Mucosa of rectum (tissue), 2 donors: ENCODE measurements around the gene PDE4D.

Experiments
- H3K27ac ChIP-seq, 2 donors: one replicate each; pipeline ENCODE4 v1.7.0; 2013; ENCODE audit warnings: inconsistent platforms in 2 of 2, low read depth in 2 of 2, low read length in 2 of 2
- H3K27me3 ChIP-seq, 2 donors: one replicate each; pipeline ENCODE4 v1.7.0; 2013; ENCODE audit warnings: low read length in 2 of 2; ENCODE audit not compliant: control insufficient read depth in 2 of 2, insufficient read depth in 2 of 2
- H3K36me3 ChIP-seq, 2 donors: one replicate each; pipeline ENCODE4 v1.7.0; 2013; ENCODE audit warnings: low read length in 2 of 2; ENCODE audit not compliant: control insufficient read depth in 2 of 2, insufficient read depth in 2 of 2
- H3K4me1 ChIP-seq, 2 donors: one replicate each; pipeline ENCODE4 v1.7.0; 2013; ENCODE audit warnings: low read length in 2 of 2, mild to moderate bottlenecking in 1 of 2; ENCODE audit not compliant: control insufficient read depth in 2 of 2, insufficient read depth in 2 of 2
- H3K4me3 ChIP-seq, 2 donors: one replicate each; pipeline ENCODE4 v1.7.0; 2013; ENCODE audit warnings: low read length in 2 of 2
- H3K9ac ChIP-seq, 2 donors: one replicate each; pipeline ENCODE4 v1.7.0; 2013; ENCODE audit warnings: low read length in 2 of 2, low read depth in 1 of 2, mild to moderate bottlenecking in 1 of 2
- H3K9me3 ChIP-seq, 2 donors: one replicate each; pipeline ENCODE4 v1.7.0; 2013; ENCODE audit warnings: low read length in 2 of 2; ENCODE audit not compliant: control insufficient read depth in 2 of 2
- donor health status: healthy.
- donor health status: Normal muscosa, but diverticular disease.

The PDE4D gene

GRCh38 chr5:59218424-59219045 is 675.0 kb downstream of the PDE4D start:
- H3K9me3 ChIP-seq: no peaks in the 10 kb centered on the region
- H3K4me1 ChIP-seq: peaks cover 16% of the 10 kb centered on the region in 2 donors
- no peak overlapping the region for H3K9ac ChIP-seq
- no peaks in the 10 kb centered on the region for H3K27me3 ChIP-seq
- no peak overlapping the region for H3K27ac ChIP-seq
- H3K36me3 ChIP-seq: peaks cover 0 to 7% of the 10 kb centered on the region in 2 donors
- H3K4me3 ChIP-seq: no peak overlapping the region

- Histone ChIP-seq H3K9me3 (no peaks in the 10 kb centered on the region), H3K9ac (no peak overlapping the region), H3K36me3 (peaks cover 0 to 7% of the 10 kb centered on the region in 2 donors), H3K27me3 (no peaks in the 10 kb centered on the region), H3K27ac (peak overlapping the region; percentile 4 to 6), H3K4me1 (peaks cover 6 to 11% of the 10 kb centered on the region in 2 donors), H3K4me3 (peak overlapping the region in 1 of 2 donors; percentile 4)
Measured at GRCh38 chr5:59216841-59217240, 676.7 kb downstream of the PDE4D start.

GRCh38 chr5:59212596-59212995 is 680.9 kb downstream of the PDE4D start:
- Histone ChIP-seq H3K27ac (no peak overlapping the region), H3K27me3 (no peaks in the 10 kb centered on the region), H3K4me1 (peaks cover 4 to 8% of the 10 kb centered on the region in 2 donors), H3K9ac (no peak overlapping the region), H3K4me3 (no peak overlapping the region), H3K9me3 (no peaks in the 10 kb centered on the region), H3K36me3 (peaks cover 4 to 7% of the 10 kb centered on the region in 2 donors)

DNA sequence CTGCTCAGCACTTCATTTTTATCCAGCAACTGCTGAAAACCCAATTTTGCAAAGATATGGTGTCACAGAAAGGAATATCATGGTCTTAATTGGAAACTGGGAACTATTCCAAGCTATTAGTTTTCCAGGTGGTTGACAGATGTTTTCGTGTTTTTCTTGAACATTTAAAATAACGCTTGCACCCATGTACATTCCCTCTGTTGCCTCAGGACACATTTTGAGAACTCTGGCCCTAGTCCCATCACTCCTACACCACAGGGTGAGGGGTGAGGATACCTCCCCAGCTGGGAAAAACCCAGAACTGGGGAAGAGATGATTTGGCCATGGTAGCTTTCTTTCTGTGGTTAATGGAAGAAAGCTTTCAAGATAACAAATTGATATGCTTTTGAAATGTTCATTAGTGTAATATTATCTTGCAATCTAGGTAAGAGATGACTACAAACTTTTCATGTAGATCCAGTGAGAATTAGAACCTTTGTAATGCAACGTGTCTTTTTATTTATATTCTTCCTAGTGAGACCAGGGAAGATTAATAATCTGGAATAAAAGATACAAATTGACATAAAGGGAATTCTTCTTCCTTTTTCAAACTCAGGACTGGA is 683.7 kb downstream of the PDE4D start:
- Histone ChIP-seq H3K27ac (no peak overlapping the region), H3K9ac (no peak overlapping the region), H3K27me3 (no peaks in the 10 kb centered on the region), H3K36me3 (peaks cover 2 to 4% of the 10 kb centered on the region in 2 donors), H3K4me1 (peaks cover 0 to 15% of the 10 kb centered on the region in 2 donors), H3K9me3 (no peaks in the 10 kb centered on the region), H3K4me3 (no peak overlapping the region)

- H3K9ac ChIP-seq: no peak overlapping the region
- H3K27ac ChIP-seq: no peak overlapping the region
- no peaks in the 10 kb centered on the region for H3K27me3 ChIP-seq
- H3K36me3 ChIP-seq: peaks cover 0 to 4% of the 10 kb centered on the region in 2 donors
- H3K9me3 ChIP-seq: no peaks in the 10 kb centered on the region
- H3K4me1 ChIP-seq: peaks cover 0 to 12% of the 10 kb centered on the region in 2 donors
- H3K4me3 ChIP-seq: no peak overlapping the region
Measured at GRCh38 chr5:59208474-59208873, 685.1 kb downstream of the PDE4D start.

- no peaks in the 10 kb centered on the region for H3K27me3 ChIP-seq
- peaks cover 0 to 11% of the 10 kb centered on the region in 2 donors for H3K4me1 ChIP-seq
- no peak overlapping the region for H3K27ac ChIP-seq
- H3K4me3 ChIP-seq: no peak overlapping the region
- H3K9ac ChIP-seq: no peak overlapping the region
- peaks cover 0 to 4% of the 10 kb centered on the region in 2 donors for H3K36me3 ChIP-seq
- H3K9me3 ChIP-seq: no peaks in the 10 kb centered on the region
Measured at GRCh38 chr5:59207401-59207800, 686.1 kb downstream of the PDE4D start.

GRCh38 chr5:59206132-59206581 is 687.4 kb downstream of the PDE4D start:
- no peaks in the 10 kb centered on the region for H3K9me3 ChIP-seq
- peaks cover 0 to 4% of the 10 kb centered on the region in 2 donors for H3K36me3 ChIP-seq
- H3K4me1 ChIP-seq: peaks cover 0 to 11% of the 10 kb centered on the region in 2 donors
- no peak overlapping the region for H3K4me3 ChIP-seq
- H3K27me3 ChIP-seq: no peaks in the 10 kb centered on the region
- no peak overlapping the region for H3K9ac ChIP-seq
- H3K27ac ChIP-seq: no peak overlapping the region

DNA sequence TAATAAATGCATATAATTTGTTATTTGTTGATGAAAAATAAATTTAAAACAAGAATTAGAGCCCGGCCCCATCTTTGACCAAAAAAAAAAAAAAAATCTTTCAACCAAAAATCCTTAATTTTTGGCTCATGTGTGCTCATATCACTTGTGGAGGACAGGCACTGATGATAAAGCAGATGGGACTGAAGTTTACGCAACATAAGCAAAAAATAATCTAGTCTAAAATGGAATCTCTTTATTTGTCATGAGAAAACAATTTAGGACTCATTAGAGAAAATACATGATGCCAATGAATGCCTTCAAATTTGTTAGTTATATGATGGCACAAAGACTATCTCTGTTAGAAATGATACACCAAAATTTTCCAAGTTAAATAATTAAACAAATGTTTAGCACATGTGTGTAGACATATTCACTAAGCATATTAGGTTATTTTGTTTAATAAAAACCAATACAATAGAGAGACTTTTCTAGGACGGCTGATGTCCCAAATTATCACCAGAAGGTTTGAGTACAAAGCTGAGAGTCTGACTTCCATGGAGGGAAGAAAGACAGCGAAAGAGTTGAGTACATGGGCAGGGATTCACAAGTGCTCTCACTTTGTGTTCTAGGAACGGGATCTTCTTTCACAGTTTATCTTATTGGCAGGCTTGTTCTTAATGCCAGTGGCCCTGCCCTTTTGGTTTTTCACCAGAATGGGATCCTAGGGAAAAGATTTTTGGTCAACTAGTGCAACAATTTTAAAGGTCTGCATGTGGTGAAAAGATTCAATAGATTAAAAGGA is 689.2 kb downstream of the PDE4D start:
- H3K4me1 ChIP-seq: peaks cover 0 to 11% of the 10 kb centered on the region in 2 donors

DNA sequence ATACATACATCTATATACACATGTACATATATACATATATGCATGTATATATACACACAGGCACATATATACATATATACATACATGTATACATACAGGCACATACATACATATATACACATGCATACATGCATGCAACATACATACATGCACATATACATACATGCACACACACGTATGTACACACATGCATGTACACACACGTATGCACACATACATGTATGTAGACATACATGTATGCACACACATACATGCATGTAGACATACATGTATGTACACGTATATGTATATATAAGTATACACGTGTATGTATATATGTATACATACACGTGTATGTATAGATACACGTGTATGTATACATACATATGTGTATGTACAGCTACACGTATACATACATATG is 693.7 kb downstream of the PDE4D start:
- no peak overlapping the region for H3K4me3 ChIP-seq
- peaks cover 0 to 3% of the 10 kb centered on the region in 2 donors for H3K36me3 ChIP-seq

More for the DNA sequence above, 689.2 kb downstream of the PDE4D start:
- Histone ChIP-seq H3K27me3 (no peaks in the 10 kb centered on the region), H3K36me3 (no peaks in the 10 kb centered on the region), H3K9me3 (no peaks in the 10 kb centered on the region), H3K9ac (no peak overlapping the region), H3K27ac (no peak overlapping the region), H3K4me3 (no peak overlapping the region)

DNA sequence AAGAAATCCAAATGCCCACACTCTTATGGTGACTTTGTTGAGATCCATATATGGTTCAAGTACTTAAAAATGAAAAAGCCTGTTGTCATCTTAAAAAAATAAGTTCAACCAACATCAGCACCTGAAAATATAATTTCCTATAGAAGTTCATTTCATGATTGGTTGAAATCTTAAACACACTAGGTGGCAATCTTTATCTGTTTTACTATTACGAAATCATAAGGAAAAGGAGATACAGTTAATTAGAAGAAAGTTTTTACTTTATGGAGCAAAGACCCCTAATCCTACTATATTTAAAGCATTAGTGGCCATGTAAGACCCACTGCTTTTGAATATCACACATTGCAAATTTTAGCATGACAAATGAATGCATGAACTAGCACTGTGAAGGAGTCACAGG is 694.7 kb downstream of the PDE4D start:
- no peaks in the 10 kb centered on the region for H3K27me3 ChIP-seq
- no peak overlapping the region for H3K27ac ChIP-seq
- no peak overlapping the region for H3K9ac ChIP-seq
- H3K9me3 ChIP-seq: no peaks in the 10 kb centered on the region
- peaks cover 0 to 4% of the 10 kb centered on the region in 2 donors for H3K36me3 ChIP-seq
- H3K4me3 ChIP-seq: no peak overlapping the region
- no peaks in the 10 kb centered on the region for H3K4me1 ChIP-seq

More for the DNA sequence above, 693.7 kb downstream of the PDE4D start:
- H3K27ac ChIP-seq: no peak overlapping the region
- no peaks in the 10 kb centered on the region for H3K4me1 ChIP-seq
- no peak overlapping the region for H3K9ac ChIP-seq
- no peaks in the 10 kb centered on the region for H3K27me3 ChIP-seq
- no peaks in the 10 kb centered on the region for H3K9me3 ChIP-seq
